Nephron (organoid): ENCODE results near the gene PEX11B.
A peak's percentile ranks its signal among the peaks of the same experiment; 100 is the strongest.

ENCODE experiments used
- H3K27ac Mint-ChIP-seq, 3 experiments: 2 replicates each; pipeline ENCODE4 v1.8.0; 2020; ENCODE audit warnings: mixed read lengths in 3 of 3, mild to moderate bottlenecking in 2 of 3, moderate library complexity in 1 of 3
- H3K27me3 Mint-ChIP-seq: 2 replicates; pipeline ENCODE4 v1.8.0; 2021; ENCODE audit warnings: low read depth, mild to moderate bottlenecking, moderate library complexity, mixed read lengths
- H3K36me3 Mint-ChIP-seq: 2 replicates; pipeline ENCODE4 v1.8.0; 2020; ENCODE audit warnings: low read depth, mixed read lengths
- H3K4me1 Mint-ChIP-seq: 2 replicates; pipeline ENCODE4 v1.8.0; 2020; ENCODE audit warnings: mixed read lengths
- H3K4me3 Mint-ChIP-seq, 3 experiments: 2 replicates each; pipeline ENCODE4 v1.8.0; 2020; ENCODE audit warnings: mild to moderate bottlenecking in 3 of 3, mixed read lengths in 3 of 3, moderate library complexity in 2 of 3
- H3K9me3 Mint-ChIP-seq: 2 replicates; pipeline ENCODE4 v1.8.0; 2020; ENCODE audit warnings: mixed read lengths
- CTCF ChIP-seq, 3 experiments: fragments of 200-600 bp; sonication (generic); IDR thresholded peaks; one replicate each; pipeline ENCODE4 v1.5.0; 2021; ENCODE audit warnings: antibody characterized with exemption in 3 of 3; ENCODE audit not compliant: unreplicated experiment in 3 of 3

PEX11B gene

DNA sequence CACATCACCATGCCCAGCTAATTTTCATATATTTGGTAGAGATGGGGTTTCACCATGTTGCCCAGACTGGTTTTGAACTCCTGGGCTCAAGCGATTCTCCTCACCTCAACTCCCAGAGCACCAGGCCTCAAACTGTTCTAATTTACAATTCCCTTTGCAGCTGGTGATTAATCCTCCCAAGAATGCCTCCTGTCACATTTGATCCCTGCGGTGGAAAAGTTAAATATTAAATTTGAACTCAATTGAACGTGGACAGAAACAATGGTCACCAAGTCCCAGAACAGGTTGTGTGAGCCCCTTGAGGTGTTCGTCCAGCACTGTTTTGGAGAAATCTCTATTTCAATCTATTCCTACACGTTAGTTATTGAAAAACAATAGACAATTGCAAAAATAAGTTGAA lies 30.9 kb downstream of the PEX11B start:
- no peak for TF ChIP-seq CTCF (IDR thresholded peaks at IDR 0.05; ENCODE audit: unreplicated experiment in 3 of 3)
- Mint-ChIP-seq H3K9me3 (no peaks in the 10 kb centered on the region), H3K36me3 (no peaks in the 10 kb centered on the region), H3K27me3 (peaks cover 33% of the 10 kb centered on the region), H3K4me1 (peaks cover 49% of the 10 kb centered on the region), H3K27ac (peak overlapping the region; percentile 75 to 94 (median 83)), H3K4me3 (peak overlapping the region; percentile 41 to 65 (median 53))

GRCh38 chr1:145886816-145887215 lies 31.7 kb downstream of the PEX11B start:
- Mint-ChIP-seq H3K4me3 (peak overlapping the region; percentile 76 to 87 (median 78)), H3K9me3 (no peaks in the 10 kb centered on the region), H3K36me3 (no peaks in the 10 kb centered on the region), H3K27ac (peak overlapping the region; percentile 40 to 84 (median 57)), H3K4me1 (peaks cover 42% of the 10 kb centered on the region), H3K27me3 (peaks cover 38% of the 10 kb centered on the region)
- no peak for TF ChIP-seq CTCF (IDR thresholded peaks at IDR 0.05; ENCODE audit: unreplicated experiment in 3 of 3)

DNA sequence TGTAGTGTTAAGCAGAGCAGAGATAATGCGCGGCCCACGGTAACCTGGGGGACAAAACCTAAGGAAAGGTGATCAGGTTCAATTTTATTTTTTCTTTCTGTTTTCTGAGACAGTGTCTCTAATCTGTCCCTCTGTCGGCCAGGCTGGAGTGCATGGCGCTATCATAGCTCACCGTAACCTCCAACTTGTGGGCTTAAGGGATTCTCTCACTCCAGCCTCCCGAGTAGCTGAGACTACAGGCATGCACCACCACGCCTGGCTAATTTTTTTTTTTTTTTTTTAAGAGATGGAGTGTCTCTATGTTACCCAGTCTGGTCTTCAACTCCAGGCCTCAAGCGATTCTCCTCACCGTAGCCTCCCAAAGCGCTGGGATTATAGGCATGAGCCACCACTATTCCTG lies 32.1 kb downstream of the PEX11B start:
- H3K27ac Mint-ChIP-seq = peak overlapping the region in 2 of 3 experiments; percentile 57 to 84
- H3K4me1 Mint-ChIP-seq = peaks cover 38% of the 10 kb centered on the region
- H3K9me3 Mint-ChIP-seq = no peaks in the 10 kb centered on the region
- peak overlapping the region; percentile 76 to 87 (median 78) for H3K4me3 Mint-ChIP-seq
- no peaks in the 10 kb centered on the region for H3K36me3 Mint-ChIP-seq
- H3K27me3 Mint-ChIP-seq = peaks cover 38% of the 10 kb centered on the region
- no peak for TF ChIP-seq CTCF (IDR thresholded peaks at IDR 0.05; ENCODE audit: unreplicated experiment in 3 of 3)

GRCh38 chr1:145885738-145886287 lies 32.7 kb downstream of the PEX11B start, which contains the start of gene ANKRD35:
ANKRD35 (minus strand) TSS chr1:145885866; CDS start chr1:145885758, 108 bp downstream.
- peak within 1 kb of the TSS; percentile 76 to 87 (median 78) for H3K4me3 Mint-ChIP-seq
- peaks cover 33% of the 10 kb centered on the region for H3K4me1 Mint-ChIP-seq
- TF ChIP-seq CTCF (IDR thresholded peaks at IDR 0.05; ENCODE audit: unreplicated experiment in 3 of 3) = no peak
- no peaks in the 10 kb centered on the region for H3K36me3 Mint-ChIP-seq
- peaks cover 38% of the 10 kb centered on the region for H3K27me3 Mint-ChIP-seq
- H3K9me3 Mint-ChIP-seq = no peaks in the 10 kb centered on the region
- peak within 1 kb of the TSS in 2 of 3 experiments; percentile 57 to 84 for H3K27ac Mint-ChIP-seq

GRCh38 chr1:145884675-145885074 lies 33.8 kb downstream of the PEX11B start:
- Mint-ChIP-seq H3K4me1 (peaks cover 35% of the 10 kb centered on the region), H3K27me3 (peaks cover 38% of the 10 kb centered on the region), H3K9me3 (no peaks in the 10 kb centered on the region)

More at GRCh38 chr1:145884675-145885074, 33.8 kb downstream of the PEX11B start:
- TF ChIP-seq CTCF (IDR thresholded peaks at IDR 0.05; ENCODE audit: unreplicated experiment in 3 of 3) = no peak
- peak overlapping the region; percentile 76 to 87 (median 78) for H3K4me3 Mint-ChIP-seq
- no peaks in the 10 kb centered on the region for H3K36me3 Mint-ChIP-seq
- H3K27ac Mint-ChIP-seq = no peak overlapping the region
